Measurements from ENCODE around the gene PANX3. TPM values are rescaled to one million over a fixed set of nuclear protein-coding genes. Genes with fewer than 3 reads are reported as not detected.
"Not testable (repeated sequence)": the region's sequence is repeated elsewhere in the genome, so short reads cannot be mapped to it uniquely, and the experiment has no call there.

PANX3 gene
- total RNA-seq, 4 donors from 2014 or later, result not detected

- DNase-seq (ENCODE audit: low spot score) (no peak), ATAC-seq (ENCODE audit: low FRiP score) (no peak)
- no peak for TF ChIP-seq CTCF (IDR thresholded peaks at IDR 0.05)
Observed at GRCh38 chr11:124600621-124601320, 10.5 kb upstream of the PANX3 start.

DNA sequence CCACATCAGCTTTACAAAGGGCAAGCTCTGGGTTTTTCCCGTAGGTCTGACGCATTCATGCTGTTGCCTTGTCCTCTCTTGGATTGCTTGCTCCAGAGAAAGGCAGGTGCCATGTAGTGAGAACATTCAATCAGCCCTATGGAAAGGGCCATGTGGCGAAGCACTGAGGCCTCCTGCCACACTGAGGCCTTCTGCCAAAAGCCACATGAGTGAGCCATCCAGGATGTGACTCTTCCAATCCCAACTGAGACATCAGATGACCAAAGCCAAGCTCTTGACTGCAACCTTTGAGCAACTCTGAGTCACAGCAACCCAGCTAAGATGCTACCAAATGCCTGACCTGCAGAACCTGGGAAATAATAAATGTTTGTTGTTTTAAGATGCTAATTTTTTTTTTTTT lies 9.0 kb upstream of the PANX3 start:
- no peak for ATAC-seq (ENCODE audit: low FRiP score)
- no peak for TF ChIP-seq CTCF (IDR thresholded peaks at IDR 0.05)
- no peak for DNase-seq (ENCODE audit: low spot score)

DNA sequence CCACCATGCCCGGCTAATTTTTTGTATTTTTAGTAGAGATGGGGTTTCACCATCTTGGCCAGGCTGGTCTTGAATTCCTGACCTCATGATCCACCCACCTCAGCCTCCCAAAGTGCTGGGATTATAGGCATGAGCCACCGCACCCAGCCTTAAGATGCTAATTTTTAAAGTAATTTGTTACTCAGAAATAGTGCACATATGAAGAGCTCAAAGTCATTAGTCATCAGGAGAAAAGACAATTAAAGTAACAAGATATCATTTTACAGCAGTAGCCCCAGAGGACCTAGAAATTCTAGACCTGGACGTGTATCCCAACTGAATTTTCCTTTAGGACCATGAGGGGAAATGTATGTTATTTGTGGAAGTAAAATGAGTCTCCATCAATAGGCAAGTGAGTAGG lies 8.5 kb upstream of the PANX3 start:
- not testable (repeated sequence) for DNase-seq (ENCODE audit: low spot score); ATAC-seq (ENCODE audit: low FRiP score)

DNA sequence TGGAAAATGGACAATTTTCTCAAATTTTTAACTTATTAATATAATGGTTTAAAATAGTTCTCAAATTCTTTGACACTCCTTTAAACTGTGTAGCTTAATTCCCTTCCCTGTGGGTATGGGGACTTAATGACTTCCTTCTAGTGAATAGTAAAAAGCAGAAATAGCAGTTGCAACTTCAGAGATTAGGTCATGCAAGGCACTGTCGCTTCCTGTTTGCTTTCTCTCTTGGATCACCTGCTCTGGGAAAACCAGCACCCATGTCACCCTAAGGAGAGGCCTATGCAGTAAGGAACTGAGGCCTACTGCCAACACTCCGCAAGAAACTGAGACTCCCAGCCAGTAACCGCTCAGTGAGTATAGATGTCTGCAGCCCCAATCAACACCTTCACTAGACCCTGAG lies 5.5 kb upstream of the PANX3 start:
- DNase-seq (ENCODE audit: low spot score), result no peak
- no peak for TF ChIP-seq CTCF (IDR thresholded peaks at IDR 0.05)
- ATAC-seq (ENCODE audit: low FRiP score), result no peak

- DNase-seq (ENCODE audit: low spot score) (no peak), ATAC-seq (ENCODE audit: low FRiP score) (no peak)
- no peak for TF ChIP-seq CTCF (IDR thresholded peaks at IDR 0.05)
Observed at GRCh38 chr11:124608147-124608546, 3.1 kb upstream of the PANX3 start.

- DNase-seq (ENCODE audit: low spot score), result no peak
- no peak for ATAC-seq (ENCODE audit: low FRiP score)
- TF ChIP-seq CTCF (IDR thresholded peaks at IDR 0.05), result no peak
Observed at GRCh38 chr11:124610295-124610694, 933 bp upstream of the PANX3 start.

GRCh38 chr11:124612045-124612444 lies 817 bp downstream of the PANX3 start:
- TF ChIP-seq CTCF (IDR thresholded peaks at IDR 0.05), result no peak
- no peak for DNase-seq (ENCODE audit: low spot score)
- no peak for ATAC-seq (ENCODE audit: low FRiP score)
